Measurements from ENCODE around the gene FRS2.
"Not testable (repeated sequence)": the region's sequence is repeated elsewhere in the genome, so short reads cannot be mapped to it uniquely, and the experiment has no call there.

The FRS2 gene

DNA sequence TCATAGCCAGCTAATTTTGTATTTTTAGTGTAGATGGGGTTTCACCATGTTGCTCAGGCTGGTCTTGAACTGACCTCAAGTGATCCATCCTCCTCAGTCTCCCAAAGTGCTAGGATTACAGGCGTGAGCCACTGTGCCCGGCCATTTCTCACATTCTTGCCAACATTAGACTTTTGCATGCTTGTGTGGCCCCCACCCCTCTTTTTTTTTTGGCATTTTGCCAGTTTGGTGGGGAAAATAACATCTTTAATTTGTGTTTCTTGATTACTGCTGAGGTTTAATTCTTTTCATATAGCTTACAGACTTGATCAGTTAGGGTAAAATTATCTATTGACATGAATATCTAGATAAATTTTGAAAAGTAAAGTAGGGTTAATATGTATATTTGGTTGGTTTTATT lies 118.9 kb downstream of the FRS2 start:
- no peak for DNase-seq

DNA sequence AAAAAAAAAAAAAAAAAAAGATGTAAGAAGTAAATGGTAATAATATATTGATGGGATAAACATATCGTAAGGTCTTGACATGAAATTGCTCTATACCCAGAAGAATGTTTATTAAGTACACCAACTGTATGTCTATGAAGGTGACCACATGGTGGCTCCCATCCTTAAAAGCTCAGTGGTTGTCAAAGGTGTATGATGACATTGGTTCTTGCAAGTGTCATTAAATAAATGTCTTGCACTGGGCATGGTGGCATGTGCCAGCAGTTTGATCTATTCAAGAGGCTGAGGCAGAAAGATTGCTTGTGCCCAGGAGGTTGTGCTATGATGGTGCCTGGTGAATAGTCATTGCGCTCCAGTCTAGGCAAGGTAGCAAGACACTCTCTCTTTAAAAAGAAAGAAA lies 125.5 kb downstream of the FRS2 start:
- DNase-seq, result no peak

DNA sequence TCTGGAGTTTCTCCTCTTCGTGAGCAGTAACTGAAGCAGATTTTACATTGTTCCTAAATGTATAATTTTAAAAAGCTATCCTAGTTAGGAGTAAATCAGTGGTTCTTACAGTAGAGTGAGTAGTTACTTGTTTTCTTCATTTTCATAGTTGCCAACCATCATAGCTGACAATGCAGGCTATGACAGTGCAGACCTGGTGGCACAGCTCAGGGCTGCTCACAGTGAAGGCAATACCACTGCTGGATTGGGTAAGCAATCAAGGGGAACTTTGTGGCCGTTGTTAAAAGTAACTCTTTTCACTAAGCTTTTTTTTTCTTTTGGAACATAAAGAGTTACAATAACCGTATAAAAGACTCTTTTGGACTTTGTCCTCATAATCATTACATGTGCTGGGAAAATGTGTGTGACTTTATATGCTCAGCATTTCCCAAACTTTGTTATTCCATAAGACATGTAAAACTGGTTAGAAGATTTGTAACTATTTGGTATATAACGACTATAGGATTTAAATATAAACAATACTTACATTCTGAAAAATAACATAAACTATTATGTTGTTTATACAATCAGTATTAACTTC lies 128.1 kb downstream of the FRS2 start:
- no peak for DNase-seq

DNA sequence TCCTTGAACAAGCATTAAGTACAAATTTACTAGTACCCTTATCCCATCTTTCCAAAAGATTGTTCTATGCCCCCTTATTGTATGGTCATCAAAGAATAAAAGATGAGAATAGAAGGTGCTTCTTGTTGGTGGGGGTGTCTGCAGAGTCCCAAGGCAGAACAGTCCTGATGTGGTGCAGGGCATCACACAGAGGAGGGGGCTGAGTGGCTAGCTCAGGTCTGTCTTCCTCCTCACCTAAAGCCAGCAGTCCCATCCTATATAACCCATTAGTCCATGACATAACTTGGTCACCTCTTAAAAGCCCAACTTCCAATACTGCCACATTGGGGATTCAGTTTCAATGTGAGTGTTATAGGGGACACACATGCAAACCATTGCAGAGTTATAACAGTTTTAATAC lies 130.6 kb downstream of the FRS2 start:
- no peak for DNase-seq

DNA sequence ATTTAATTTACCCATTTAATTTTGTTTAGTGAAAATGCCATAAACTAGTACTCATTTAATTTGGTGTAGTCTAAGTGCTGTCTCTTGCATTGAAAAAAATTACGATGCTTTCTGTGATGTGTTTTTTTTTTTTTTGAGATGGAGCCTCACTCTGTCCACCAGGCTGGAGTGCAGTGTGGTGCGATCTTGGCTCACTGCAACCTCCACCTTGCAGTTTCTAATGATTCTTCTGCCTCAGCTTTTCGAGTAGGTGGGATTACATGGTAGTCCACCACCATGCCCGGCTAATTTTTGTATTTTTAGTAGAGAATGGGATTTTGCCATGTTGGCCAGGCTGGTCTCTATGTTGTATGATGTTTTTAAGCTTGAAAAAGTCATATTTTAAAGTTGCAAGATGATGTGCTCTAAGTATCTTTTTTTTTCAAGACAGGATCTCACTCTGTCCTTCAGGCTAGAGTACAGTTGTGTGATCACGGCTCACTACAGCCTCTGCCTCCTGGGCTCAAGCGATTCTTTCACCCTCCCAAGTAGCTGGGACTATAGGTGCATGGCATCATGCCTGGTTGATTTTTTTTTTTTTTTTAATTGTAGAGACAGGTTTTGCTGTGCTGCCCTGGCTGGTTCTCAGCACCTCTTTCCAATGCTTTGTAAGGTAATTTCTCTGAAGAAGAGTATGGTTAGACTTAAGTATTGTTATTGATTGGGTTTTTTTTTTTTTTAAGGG lies 131.9 kb downstream of the FRS2 start:
- no peak for DNase-seq

DNA sequence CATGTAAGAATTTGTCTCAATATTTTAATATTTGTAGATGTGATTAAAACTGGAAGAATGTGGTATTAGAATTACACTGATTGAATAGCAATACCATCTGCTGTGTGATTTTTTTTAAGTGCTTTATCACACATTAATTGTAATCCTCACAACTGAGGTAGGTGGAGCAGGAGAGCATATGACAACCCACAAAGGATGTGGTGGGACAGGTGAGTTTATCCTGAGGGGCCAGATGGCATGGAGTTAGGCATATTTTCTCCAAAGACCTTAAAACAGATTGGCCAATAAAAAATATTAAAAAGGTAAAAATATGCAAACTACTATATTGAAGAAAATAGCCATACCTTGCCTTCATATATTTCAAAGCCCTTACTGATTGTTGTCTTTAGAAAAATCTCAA lies 132.8 kb downstream of the FRS2 start:
- no peak for DNase-seq

DNA sequence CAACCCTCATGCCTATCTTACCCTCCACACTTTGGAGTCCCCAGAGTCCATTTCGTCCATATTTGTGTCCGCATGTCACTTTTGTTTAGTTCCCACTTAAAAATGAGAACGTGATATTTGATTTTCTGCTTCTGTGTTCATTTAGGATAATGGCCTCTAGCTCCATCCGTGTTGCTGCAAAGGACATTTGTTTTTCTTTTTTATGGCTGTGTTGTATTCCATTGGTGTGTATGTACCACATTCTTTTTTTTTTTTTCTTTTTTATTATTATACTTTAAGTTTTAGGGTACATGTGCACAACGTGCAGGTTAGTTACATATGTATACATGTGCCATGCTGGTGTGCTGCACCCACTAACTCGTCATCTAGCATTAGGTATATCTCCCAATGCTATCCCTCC lies 133.4 kb downstream of the FRS2 start:
- not testable (repeated sequence) for DNase-seq

DNA sequence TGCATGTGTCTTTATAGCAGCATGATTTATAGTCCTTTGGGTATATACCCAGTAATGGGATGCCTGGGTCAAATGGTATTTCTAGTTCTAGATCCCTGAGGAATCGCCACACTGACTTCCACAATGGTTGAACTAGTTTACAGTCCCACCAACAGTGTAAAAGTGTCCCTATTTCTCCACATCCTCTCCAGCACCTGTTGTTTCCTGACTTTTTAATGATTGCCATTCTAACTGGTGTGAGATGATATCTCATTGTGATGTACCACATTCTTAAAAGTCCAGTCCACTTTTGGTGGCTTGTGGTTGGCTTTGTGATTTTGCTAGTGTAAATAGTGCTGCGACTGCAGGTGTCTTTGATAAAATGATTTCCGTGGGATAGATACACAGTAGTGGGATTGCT lies 134.1 kb downstream of the FRS2 start:
- DNase-seq, result not testable (repeated sequence)

DNA sequence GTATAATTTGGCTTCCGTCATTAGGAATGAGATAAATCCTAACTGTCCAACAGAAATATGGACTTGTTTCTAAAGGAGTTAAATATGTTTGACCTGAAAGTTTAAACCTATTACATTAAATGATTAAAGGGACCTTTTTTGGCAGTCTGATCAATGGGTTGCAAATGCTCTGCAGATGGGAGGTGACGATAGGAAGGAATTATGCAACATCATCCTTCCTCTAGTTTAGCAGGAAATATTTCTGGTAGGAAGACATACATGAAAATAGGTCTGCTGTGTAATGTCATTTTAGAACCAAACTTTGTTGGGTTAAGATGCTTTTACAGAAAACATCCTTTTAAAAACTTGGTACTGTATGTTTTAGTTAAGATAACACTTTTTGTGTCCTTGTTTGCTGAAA lies 137.9 kb downstream of the FRS2 start:
- DNase-seq, result no peak

DNA sequence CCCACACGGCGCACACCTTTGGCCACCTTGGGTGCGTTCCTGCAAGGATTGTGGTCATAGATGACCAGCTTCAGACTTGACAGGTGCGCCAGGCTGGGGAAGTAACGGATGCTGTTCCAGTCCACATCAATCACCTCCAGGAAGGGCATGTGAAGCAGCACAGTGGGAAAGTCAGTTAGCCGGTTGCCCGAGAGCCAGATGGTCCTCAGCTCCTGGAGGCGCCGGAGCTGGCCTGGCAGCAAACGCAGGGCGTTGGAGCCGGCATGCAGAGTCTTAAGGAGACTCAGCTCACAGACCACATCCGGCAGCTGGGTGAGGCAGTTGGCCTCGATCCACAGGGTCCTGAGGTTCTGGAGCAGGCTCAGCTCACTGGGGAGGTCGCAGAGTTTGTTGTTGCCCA lies 139.9 kb downstream of the FRS2 start:
- no peak for DNase-seq

DNA sequence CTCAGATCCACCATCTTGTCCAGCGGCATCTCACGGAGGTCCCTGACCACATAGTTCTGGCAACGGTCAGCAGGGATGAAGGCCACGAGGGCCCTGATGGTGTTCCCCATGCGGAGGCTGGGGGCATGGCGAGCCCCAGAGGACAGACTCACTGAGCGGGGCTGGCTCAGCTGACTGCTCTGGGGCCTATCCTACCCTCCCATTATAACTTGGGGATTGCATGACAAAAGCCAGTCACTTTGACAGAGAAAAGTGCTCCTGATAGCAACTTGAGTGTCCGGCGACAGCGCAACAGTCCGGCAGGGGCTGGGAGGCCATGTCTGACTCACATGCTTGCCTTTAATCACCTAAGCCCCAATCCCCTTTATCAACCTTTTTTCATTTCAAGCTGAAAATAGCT lies 140.5 kb downstream of the FRS2 start, which contains the start of gene LRRC10:
Gene LRRC10 (minus strand): TSS at position 179 of the 400 bp plus-strand sequence. CDS start 69 bp downstream, at position 110.
- no peak for DNase-seq

DNA sequence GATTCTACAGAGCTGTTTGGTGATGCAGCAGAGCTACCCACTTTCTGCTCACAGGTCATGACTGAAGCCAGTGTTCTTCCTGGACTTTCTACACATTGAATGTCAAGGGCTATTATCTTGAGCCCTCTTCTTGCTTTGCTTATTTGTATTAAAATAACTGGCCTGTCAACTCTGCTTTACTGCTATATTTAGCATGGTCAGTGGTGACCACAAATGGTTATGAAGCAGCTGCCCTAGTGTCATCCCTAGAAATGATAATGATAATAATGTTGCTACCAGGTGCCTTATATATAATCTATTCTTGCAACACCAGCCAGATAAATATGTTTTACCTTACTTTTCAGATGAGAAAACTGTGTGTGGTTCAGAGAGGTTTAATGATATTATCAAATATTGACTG lies 143.2 kb downstream of the FRS2 start:
- no peak for DNase-seq

DNA sequence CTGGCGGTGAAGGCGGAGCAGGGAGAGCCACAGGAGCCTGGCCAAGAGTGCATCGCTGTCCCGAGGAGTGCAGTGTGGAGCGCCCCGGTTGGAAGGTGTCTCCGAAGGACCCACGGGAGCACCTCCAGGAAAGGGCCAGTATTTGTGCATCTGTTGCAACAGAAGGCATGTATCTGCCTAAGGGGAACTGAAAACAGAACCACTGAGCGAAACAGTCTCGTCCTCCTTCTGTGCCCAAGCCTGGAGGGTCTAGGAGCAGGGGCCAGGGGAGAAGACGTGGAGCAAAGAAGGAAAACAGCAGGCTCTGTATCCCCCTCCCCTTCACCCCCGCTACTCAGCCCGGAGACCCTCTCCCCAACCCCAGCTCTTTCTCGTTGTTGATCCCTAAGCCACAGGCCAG lies 145.8 kb downstream of the FRS2 start:
- DNase-seq, result no peak

DNA sequence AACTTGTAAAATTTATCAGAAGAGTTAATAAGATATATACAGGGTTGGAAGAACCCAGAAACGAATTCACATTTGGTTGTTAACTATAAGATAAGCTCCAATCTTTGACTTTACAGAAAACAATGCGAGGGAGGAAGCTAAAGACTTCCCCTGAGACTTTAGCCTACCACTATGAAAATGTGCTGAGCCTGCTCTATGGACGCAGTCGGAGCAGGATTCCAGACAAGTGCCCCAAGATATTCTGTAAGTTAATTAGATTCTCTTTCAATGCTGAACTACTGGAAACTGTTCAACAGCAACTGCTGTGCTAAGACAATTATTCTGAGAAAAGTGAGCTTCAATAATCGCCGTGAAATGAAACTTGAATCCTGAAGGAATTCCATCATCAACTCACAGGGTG lies 148.9 kb downstream of the FRS2 start:
- DNase-seq, result no peak

DNA sequence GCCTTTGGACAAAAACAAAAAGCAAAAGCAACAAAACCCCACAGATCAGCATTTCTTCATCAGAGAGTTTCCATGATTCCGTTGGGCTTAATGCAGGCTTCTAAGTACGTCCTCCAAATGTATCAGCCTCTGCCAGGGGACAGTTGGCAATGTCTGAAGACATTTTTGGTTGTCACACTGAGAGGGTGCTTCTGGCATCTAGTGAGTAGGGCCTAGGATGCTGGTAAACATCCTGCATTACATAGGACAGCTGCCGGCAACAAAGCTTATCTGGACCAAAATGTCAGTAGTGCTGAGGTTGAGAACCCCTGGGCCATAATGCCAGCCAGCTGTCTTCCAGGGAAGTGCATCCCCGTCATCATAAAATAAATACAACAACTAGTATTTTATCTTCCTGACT lies 149.9 kb downstream of the FRS2 start:
- DNase-seq, result no peak

DNA sequence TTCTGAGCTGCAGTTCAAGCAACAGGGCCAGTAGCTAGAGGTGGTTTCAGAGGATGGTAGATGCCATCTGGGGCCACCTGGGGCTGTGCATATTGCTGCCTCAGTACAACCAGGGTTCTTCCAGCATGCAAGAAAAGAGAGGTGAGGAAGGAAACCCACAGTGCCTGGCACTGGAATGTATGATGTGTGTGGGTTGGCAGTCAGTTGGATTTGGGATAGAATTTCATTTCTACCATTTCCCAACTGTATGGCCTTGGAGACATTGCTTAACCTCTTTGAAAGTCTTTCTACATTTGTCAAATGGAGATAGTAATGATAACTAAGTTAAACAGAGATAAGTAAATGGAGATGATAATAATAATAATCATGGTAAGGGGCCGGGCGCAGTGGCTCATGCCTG lies 150.7 kb downstream of the FRS2 start:
- no peak for DNase-seq

DNA sequence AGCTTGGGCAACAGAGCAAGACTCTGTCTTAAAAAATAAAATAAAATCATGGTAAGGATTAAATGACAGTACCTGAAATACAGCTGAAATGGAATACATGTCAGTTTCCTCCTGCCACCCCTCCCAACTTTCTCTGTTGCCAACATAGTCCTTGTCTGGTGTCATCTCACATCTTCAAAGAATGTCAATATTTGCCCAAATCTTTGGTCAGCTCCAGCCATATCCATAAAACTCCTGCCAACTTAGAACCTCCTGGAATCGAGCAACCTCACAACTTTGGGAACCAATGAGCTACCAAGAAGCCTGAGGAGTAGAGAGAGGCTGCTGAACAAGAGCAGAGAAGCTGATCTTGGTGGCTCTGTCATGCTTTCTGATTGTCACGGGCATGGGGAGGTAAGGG lies 151.4 kb downstream of the FRS2 start:
- no peak for DNase-seq

DNA sequence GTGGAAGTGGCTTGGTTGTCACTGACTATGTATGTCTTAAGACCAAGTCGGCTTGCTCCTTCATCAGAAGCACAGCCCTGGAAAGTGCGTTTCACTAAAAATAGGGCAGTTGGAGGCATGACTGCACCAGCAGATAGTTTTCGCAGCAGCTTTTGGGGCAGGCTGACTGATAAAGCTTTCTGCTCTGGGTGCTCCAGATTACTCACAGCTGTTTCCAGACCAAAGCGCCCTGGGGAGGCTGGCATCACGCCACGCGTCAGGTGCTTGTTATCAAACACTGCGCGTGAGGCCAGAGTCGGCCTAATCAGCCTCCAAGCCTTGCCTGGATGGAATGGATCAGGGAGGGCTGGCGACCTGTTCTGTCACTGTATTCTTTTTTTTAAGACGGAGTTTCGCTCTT lies 153.8 kb downstream of the FRS2 start:
- no peak for DNase-seq

DNA sequence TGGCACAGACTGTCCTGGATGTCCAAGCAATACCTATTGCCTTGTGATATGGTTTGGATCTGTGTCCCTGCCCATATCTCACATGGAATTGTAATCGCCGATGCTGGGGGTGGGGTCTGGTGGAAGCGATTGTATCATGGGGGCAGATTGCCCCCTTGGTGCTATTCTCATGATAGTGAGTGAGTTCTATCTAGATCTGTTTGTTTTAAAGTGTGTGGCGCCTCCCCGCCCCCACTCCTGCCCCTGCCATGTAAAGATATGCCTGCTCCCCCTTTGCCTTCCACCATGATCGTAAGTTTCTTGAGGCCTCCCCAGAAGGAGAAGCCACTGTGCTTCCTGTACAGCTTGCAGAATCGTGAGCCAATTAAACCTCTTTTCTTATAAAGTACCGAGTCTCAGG lies 157.3 kb downstream of the FRS2 start:
- DNase-seq, result no peak

Measured in activated CD8-positive, alpha-beta memory T cell treated with anti-CD3 and anti-CD28 coated beads, Interleukin-2, amount 50 U/mL, for 4 hours (primary cell).